T-helper 2 cell treated with Interferon-gamma antibody and Interleukin-4, amounts not matched to agents 100 ng/mL and 5 ng/mL, for 36 hours (primary cell): ENCODE data around the gene OR11L1. TPM values are rescaled to one million over a fixed set of nuclear protein-coding genes. Genes with fewer than 3 reads are reported as not detected.

Experiments
- intact Hi-C: fragments of 100-400 bp; cut with micrococcal nuclease; formaldehyde crosslinking; loops from one replicate; pipeline ENCODE4 v1.15.1; 2023
- total RNA-seq: library from RNA; stranded (reverse); gene quantifications from 2 replicates; pipeline ENCODE4 v1.2.3, GENCODE V29; 2022

OR11L1 gene
- total RNA-seq, 1 donor from 2014 or later, result not detected

GRCh38 chr1:247822060-247822459, 19.6 kb downstream of the OR11L1 start:
- intact Hi-C loops, result no loop called here

DNA sequence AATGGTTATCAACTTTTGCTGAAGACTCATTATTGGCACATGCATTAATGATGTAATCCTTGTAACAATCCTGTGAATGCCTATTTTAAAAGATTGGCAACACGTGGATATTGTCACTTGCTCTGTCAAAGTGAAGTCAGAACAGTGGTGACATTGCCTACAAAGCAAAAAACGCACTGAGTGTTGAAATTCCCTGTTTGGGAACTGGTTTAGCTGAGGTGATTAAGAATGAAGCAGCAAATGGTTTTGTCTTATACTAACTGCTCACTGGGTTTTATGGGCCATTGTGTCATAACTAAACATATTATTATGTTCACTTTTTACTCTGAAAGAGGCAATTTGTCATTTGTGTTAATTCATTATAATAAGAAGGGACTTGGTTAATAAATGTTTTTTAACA, 29.1 kb downstream of the OR11L1 start:
- intact Hi-C loops, result no loop called here

GRCh38 chr1:247797518-247797917, 44.2 kb downstream of the OR11L1 start:
- intact Hi-C loops, result no loop called here

Other genes with a start within 250 kb of the OR11L1 start
- not detected in 2 replicates for gene OR2G3, start 236.3 kb downstream of the OR11L1 start, total RNA-seq
- gene OR13G1, start 162.2 kb downstream of the OR11L1 start, total RNA-seq, result not detected in 2 replicates
- not detected in 2 replicates for gene OR6F1, start 125.2 kb downstream of the OR11L1 start, total RNA-seq
- not detected in 2 replicates for gene OR14K1, start 103.3 kb downstream of the OR11L1 start, total RNA-seq
- not detected in 2 replicates for gene OR14A2, start 93.8 kb downstream of the OR11L1 start, total RNA-seq
- gene OR1C1, start 81.3 kb downstream of the OR11L1 start, total RNA-seq, result not detected in 2 replicates
- not detected in 2 replicates for gene OR14A16, start 17.8 kb downstream of the OR11L1 start, total RNA-seq
- 2.6 and 2.7 TPM in 2 replicates for gene TRIM58, start 15.3 kb upstream of the OR11L1 start, total RNA-seq
- gene OR2W3, start 53.7 kb upstream of the OR11L1 start, total RNA-seq, result 0.75 and 0.93 TPM in 2 replicates
- gene OR2T8, start 78.4 kb upstream of the OR11L1 start, total RNA-seq, result not detected in 2 replicates
- gene OR2AJ1, start 83.0 kb upstream of the OR11L1 start, total RNA-seq, result not detected in 2 replicates
- gene OR2L8, start 107.0 kb upstream of the OR11L1 start, total RNA-seq, result 0.30 TPM in 1 of 2 replicates, not detected in the other
- gene OR2AK2, start 123.3 kb upstream of the OR11L1 start, total RNA-seq, result not detected in 2 replicates
- gene OR2L5, start 171.8 kb upstream of the OR11L1 start, total RNA-seq, result not detected in 2 replicates
- gene OR2L2, start 188.2 kb upstream of the OR11L1 start, total RNA-seq, result 0.05 and 0.11 TPM in 2 replicates
- 0.11 TPM in 1 of 2 replicates, not detected in the other for gene OR2L3, start 204.9 kb upstream of the OR11L1 start, total RNA-seq